Fibroblast of lung (primary cell): ENCODE measurements around the gene NEBL.

ENCODE experiments used
- CTCF ChIP-seq, 2 donors: IDR thresholded peaks in 1 of 2; conservative IDR thresholded peaks in 1 of 2; 1 replicate in 1 of 2; 2 replicates in 1 of 2; pipeline ENCODE4 v1.5.1; 2011 to 2012; ENCODE audit warnings: low read length in 2 of 2, control low read depth in 1 of 2, inconsistent platforms in 1 of 2, low read depth in 1 of 2, mild to moderate bottlenecking in 1 of 2
- EZH2 ChIP-seq: IDR thresholded peaks from 2 replicates; pipeline ENCODE4 v1.5.1; 2012; ENCODE audit warnings: low read length, control low read depth, mild to moderate bottlenecking; ENCODE audit errors: missing control alignments

- no peak for TF ChIP-seq CTCF (conservative IDR thresholded peaks at IDR 0.05 in 1 of 2, IDR thresholded peaks at IDR 0.05 in 1 of 2; ENCODE audit: low read depth in 1 of 2, low read length in 2 of 2)
- TF ChIP-seq EZH2, result no peak
Observed at GRCh38 chr10:20933705-20934104, 36.6 kb upstream of the NEBL start.
